NCI-H2227 treated with DMSO at 0.1 percent for 48 hours (cell line): Measurements from ENCODE around the gene PKNOX2.

ENCODE experiments used
- DNase-seq: peaks from one replicate; lab custom pipeline; 2025; lab: John Stamatoyannopoulos, UW

The PKNOX2 gene

DNA sequence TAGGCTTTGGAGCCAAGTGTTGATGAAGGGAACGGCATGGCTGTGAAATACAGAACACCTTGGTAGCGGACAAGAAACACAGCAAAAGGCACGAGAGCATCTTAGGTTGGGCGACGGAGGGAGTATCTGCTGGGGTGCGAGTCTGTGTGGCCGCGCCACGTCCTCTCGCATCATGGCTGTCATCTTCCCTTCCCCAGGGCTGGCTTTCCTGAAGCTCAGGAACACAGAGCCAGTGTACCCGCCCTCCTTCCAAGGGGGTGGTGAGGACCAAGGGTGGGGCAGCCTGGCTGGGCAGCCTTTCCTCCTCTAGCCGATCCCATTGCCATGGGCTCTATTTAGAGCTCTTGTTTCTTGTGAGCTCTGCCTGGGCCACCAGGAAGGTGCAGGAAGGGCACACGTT lies 177.1 kb downstream of the PKNOX2 start:
- DNase-seq: no peak

- no peak for DNase-seq
Observed at GRCh38 chr11:125342281-125342930, 177.9 kb downstream of the PKNOX2 start.

GRCh38 chr11:125343086-125343717 lies 178.7 kb downstream of the PKNOX2 start:
- DNase-seq: no peak

GRCh38 chr11:125343718-125344131 lies 179.2 kb downstream of the PKNOX2 start:
- no peak for DNase-seq

DNA sequence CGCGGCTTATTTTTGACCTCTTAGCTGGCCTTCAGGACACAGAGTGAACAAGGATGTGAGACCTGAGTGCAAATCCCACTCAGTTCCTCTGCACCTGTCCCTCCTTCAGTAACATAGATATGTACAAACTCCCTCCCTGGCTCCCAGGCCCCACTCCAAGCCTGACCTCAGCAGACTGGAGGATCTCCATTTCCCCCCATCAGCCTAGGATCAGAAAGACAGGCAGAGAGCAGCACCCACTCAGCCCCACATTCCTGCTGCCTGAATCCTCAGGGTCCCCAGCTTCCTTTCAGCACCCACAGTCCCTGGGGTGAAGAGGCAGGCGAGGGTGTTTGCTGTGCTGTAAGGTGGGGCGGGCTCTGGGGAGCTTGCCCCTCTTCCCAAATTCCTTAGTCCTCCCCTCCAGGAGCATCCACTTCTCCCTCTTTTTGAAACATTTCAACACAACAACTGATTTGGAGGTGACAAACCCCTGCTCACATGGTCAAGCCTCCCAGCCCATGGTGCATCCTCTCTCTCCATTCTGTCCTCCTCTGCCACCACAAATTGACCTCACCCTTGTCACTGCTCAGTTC lies 180.4 kb downstream of the PKNOX2 start:
- no peak for DNase-seq

GRCh38 chr11:125345421-125346178 lies 181.0 kb downstream of the PKNOX2 start:
- DNase-seq: peak; percentile 37

GRCh38 chr11:125346179-125346530 lies 181.6 kb downstream of the PKNOX2 start:
- no peak for DNase-seq

DNA sequence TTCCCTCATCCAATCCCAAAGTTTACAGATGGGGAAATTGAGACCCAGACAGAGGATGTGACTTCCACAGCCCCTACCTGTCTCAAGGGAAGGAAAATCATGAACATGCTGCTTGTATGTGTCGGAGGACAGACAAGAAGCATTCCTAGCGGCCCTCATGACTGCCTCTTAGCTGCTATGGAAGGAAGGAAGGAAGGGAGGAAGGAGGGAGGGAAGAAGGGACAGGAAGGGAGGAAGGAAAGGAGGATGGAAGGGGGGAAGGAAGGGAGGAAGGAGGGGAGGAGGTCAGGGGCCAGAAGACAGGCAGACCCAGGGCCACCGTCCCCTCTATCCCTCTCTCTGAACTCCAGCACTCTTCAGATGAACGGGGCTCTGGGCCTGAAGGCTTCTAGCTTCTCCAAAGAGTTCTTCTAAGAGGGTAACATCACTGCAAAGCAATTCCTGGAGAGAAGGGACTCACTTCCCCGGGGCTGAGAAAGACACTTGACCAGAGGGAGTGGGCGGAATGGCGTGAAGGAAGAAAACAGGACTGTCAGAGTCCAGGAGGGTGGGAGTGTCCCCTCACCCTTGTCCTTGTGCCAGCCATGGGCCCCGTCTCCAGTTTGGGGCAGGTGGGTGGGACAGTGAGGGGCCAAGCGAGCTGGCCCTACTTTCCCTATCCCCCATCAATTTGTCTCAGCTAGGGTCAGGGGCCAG lies 182.2 kb downstream of the PKNOX2 start:
- no peak for DNase-seq

GRCh38 chr11:125347261-125347585 lies 182.7 kb downstream of the PKNOX2 start:
- no peak for DNase-seq

DNA sequence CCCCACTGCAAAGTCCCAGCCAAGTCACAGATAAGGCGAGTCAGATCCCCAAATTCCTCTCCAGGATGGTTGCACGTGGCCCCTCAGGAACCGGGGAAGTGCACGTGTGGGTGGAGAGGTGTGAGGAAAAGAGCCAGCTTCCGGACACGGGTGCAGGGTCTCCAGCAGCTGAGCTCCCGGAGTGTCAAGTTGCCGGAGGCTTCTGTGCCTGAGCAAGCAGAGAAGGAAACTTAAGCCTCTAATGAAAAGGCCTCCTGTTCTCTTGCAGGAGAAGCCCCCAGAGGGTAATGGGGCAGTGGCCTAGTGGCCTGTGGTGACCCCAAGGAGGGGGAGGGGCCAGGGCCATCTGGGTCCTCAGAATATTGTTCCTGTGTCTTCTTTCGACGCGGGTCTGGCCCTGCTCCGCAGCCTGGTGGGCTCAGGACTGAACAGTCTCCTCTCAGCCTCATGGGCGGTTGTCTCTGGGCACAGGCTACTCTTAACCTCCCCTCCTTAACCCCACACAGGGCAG lies 183.6 kb downstream of the PKNOX2 start:
- DNase-seq: no peak

- no peak for DNase-seq
Observed at GRCh38 chr11:125348674-125349309, 184.2 kb downstream of the PKNOX2 start.

- DNase-seq: no peak
Observed at GRCh38 chr11:125350206-125351032, 185.9 kb downstream of the PKNOX2 start.

DNA sequence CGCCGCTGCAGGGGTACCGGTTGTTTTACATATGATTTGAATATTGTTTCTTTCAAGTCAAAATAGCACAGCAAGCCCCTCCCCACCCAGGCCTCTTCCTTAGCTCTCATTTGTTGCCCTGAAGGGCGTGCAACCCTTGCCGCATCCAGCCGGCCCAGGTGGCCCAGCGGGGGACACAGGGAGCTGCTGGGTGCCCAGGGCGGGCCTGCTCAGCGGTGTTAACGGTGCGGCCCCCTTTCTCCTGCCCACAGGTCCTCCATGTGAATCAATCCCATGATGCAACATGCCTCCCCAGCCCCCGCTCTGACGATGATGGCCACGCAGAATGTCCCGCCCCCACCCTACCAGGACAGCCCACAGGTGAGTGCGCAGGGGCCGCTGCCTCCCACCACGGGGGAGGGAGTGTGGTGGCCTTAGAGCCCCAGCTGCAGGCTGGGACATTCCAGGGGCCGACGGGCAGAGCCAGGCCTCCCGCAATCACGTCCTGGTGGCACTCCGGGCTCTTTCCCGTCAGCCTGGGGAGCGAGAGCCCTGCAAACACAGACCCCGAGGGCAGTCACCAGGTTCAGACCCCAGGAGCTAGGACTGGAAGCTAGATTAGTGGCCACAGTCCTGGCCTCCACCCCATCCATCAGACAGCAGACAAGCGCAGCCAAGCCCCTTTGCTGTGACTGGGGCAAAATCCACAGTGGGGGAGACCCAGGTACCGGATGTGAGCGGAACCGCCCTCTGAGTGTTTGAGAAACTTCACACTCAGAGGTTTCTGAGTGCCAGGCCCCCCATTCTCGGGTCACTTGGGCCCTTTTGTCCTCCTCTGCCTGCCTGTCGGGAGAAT lies 186.7 kb downstream of the PKNOX2 start:
- DNase-seq: no peak

- DNase-seq: no peak
Observed at GRCh38 chr11:125351868-125352250, 187.3 kb downstream of the PKNOX2 start.

DNA sequence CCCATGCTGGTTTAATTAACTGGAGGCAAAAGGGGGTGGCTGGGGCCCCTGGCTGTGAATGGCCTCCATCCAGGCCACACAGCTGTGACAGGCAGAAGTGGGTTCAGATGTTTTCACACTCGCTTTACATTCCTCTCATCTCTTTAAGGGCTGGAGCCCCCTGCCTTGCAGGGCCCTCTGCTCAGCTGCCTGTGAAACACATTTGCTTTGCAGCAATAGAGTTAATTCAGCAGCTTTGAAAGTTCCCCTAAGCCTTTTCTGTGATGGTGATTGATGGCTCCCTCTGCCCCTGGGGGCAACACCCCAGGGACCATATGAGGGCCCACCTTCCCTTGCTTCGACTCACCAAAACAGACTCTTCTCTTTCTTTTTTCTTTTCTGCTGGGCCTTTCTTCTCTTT lies 192.2 kb downstream of the PKNOX2 start:
- no peak for DNase-seq

GRCh38 chr11:125357551-125357950 lies 193.0 kb downstream of the PKNOX2 start:
- no peak for DNase-seq

- no peak for DNase-seq
Observed at GRCh38 chr11:125358254-125358840, 193.8 kb downstream of the PKNOX2 start.

DNA sequence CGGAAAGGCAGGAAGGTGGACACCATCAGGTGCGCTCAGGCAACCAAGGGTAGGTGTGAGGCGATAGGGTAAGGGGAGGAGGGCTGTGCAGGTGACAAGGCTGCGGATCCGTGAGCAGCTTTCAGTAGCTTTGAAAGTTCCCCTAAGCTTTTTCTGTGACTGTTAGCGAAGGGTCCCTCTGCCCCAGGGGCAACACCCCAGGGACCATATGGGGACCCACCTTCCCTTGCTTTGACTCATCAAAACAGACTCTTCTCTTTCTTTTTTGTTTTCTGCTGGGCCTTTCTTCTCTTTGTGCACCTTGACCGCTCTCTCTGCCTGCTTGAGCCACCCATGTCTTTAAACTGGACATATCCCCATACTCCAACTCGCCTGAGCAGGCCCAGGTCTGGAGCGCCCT lies 194.6 kb downstream of the PKNOX2 start:
- no peak for DNase-seq

GRCh38 chr11:125360066-125360465 lies 195.5 kb downstream of the PKNOX2 start:
- DNase-seq: no peak
